Activated T-cell treated with anti-CD3 and anti-CD28 coated beads, Interleukin-2, amount 50 U/mL, for 4 hours (primary cell): ENCODE measurements around the gene RNASE8. TPM values are rescaled to one million over a fixed set of nuclear protein-coding genes. Genes with fewer than 3 reads are reported as not detected.

ENCODE experiments used
- ATAC-seq, 2 donors: fragments of 200-7000 bp; cut with Tn5 transposase; one replicate each; pipeline ENCODE4 v1.10.0; 2021
- DNase-seq: peaks from one replicate; pipeline ENCODE4 v3.0.0-alpha.2; 2020
- H3K27me3 Mint-ChIP-seq: one replicate; pipeline ENCODE4 v1.8.0; 2021; ENCODE audit warnings: low read depth, mixed read lengths
- H3K36me3 Mint-ChIP-seq: one replicate; pipeline ENCODE4 v1.8.0; 2022; ENCODE audit warnings: mixed read lengths; ENCODE audit not compliant: insufficient read depth
- H3K4me1 Mint-ChIP-seq: one replicate; pipeline ENCODE4 v1.8.0; 2021; ENCODE audit warnings: low read depth, mixed read lengths
- H3K4me3 Mint-ChIP-seq: one replicate; pipeline ENCODE4 v1.8.0; 2021; ENCODE audit warnings: mild to moderate bottlenecking, moderate library complexity, mixed read lengths
- H3K9me3 Mint-ChIP-seq: one replicate; pipeline ENCODE4 v1.8.0; 2021; ENCODE audit warnings: mixed read lengths
- total RNA-seq, 3 donors: library from RNA; stranded (reverse); gene quantifications; one replicate each; pipeline ENCODE4 v1.2.1, GENCODE V29; 2021

The RNASE8 gene
- total RNA-seq, 3 donors from 2014 or later, result not detected

- peaks cover 2% of the 10 kb centered on the region for H3K27me3 Mint-ChIP-seq
- no peak for DNase-seq
- peaks cover 33% of the 10 kb centered on the region for H3K4me1 Mint-ChIP-seq
- H3K4me3 Mint-ChIP-seq, result peak overlapping the region; percentile 80
- ATAC-seq, result no peak
- H3K9me3 Mint-ChIP-seq, result no peaks in the 10 kb centered on the region
- H3K36me3 Mint-ChIP-seq, result no peaks in the 10 kb centered on the region
Measured at GRCh38 chr14:21102521-21103410, 45.1 kb downstream of the RNASE8 start.

- H3K9me3 Mint-ChIP-seq, result no peaks in the 10 kb centered on the region
- no peaks in the 10 kb centered on the region for H3K36me3 Mint-ChIP-seq
- peak overlapping the region; percentile 80 for H3K4me3 Mint-ChIP-seq
- ATAC-seq (no peak), DNase-seq (no peak)
- H3K27me3 Mint-ChIP-seq, result peaks cover 2% of the 10 kb centered on the region
- H3K4me1 Mint-ChIP-seq, result peaks cover 33% of the 10 kb centered on the region
Measured at GRCh38 chr14:21103411-21103709, 45.7 kb downstream of the RNASE8 start.

- no peaks in the 10 kb centered on the region for H3K36me3 Mint-ChIP-seq
- peak overlapping the region; percentile 80 for H3K4me3 Mint-ChIP-seq
- DNase-seq (peak; percentile 90), ATAC-seq (peak; percentile 90 to 91)
- peaks cover 2% of the 10 kb centered on the region for H3K27me3 Mint-ChIP-seq
- H3K4me1 Mint-ChIP-seq, result peaks cover 30% of the 10 kb centered on the region
- no peaks in the 10 kb centered on the region for H3K9me3 Mint-ChIP-seq
Measured at GRCh38 chr14:21103710-21104447, 46.3 kb downstream of the RNASE8 start.

- Mint-ChIP-seq H3K36me3 (no peaks in the 10 kb centered on the region), H3K4me3 (peak overlapping the region; percentile 80), H3K4me1 (peaks cover 24% of the 10 kb centered on the region), H3K9me3 (no peaks in the 10 kb centered on the region), H3K27me3 (peaks cover 2% of the 10 kb centered on the region)
- ATAC-seq, result peak; percentile 55 to 58
- DNase-seq, result peak; percentile 52
Measured at GRCh38 chr14:21104448-21105060, 46.9 kb downstream of the RNASE8 start.

GRCh38 chr14:21105095-21105494, 47.5 kb downstream of the RNASE8 start:
- ATAC-seq, result no peak
- Mint-ChIP-seq H3K36me3 (no peaks in the 10 kb centered on the region), H3K4me1 (peaks cover 23% of the 10 kb centered on the region), H3K4me3 (peak overlapping the region; percentile 80), H3K9me3 (no peaks in the 10 kb centered on the region), H3K27me3 (peaks cover 2% of the 10 kb centered on the region)
- DNase-seq, result no peak

- ATAC-seq, result no peak
- Mint-ChIP-seq H3K4me3 (no peak overlapping the region), H3K36me3 (no peaks in the 10 kb centered on the region), H3K9me3 (no peaks in the 10 kb centered on the region), H3K4me1 (peaks cover 23% of the 10 kb centered on the region), H3K27me3 (no peaks in the 10 kb centered on the region)
- no peak for DNase-seq
Measured at GRCh38 chr14:21106176-21106497, 48.5 kb downstream of the RNASE8 start.

GRCh38 chr14:21106498-21107282, 49.1 kb downstream of the RNASE8 start:
- no peak for ATAC-seq
- H3K4me3 Mint-ChIP-seq, result no peak overlapping the region
- no peaks in the 10 kb centered on the region for H3K9me3 Mint-ChIP-seq
- no peaks in the 10 kb centered on the region for H3K36me3 Mint-ChIP-seq
- peaks cover 23% of the 10 kb centered on the region for H3K4me1 Mint-ChIP-seq
- H3K27me3 Mint-ChIP-seq, result no peaks in the 10 kb centered on the region
- peak; percentile 72 for DNase-seq

GRCh38 chr14:21107283-21107800, 49.7 kb downstream of the RNASE8 start:
- H3K36me3 Mint-ChIP-seq, result no peaks in the 10 kb centered on the region

More at GRCh38 chr14:21107283-21107800, 49.7 kb downstream of the RNASE8 start:
- Mint-ChIP-seq H3K4me3 (no peak overlapping the region), H3K9me3 (no peaks in the 10 kb centered on the region), H3K4me1 (peaks cover 20% of the 10 kb centered on the region), H3K27me3 (no peaks in the 10 kb centered on the region)
- DNase-seq (no peak), ATAC-seq (no peak)

Other genes starting within 250 kb of the RNASE8 start
- not detected for gene RNASE3, start 166.4 kb upstream of the RNASE8 start, total RNA-seq
- not detected for gene RNASE2, start 102.3 kb upstream of the RNASE8 start, total RNA-seq
- gene METTL17, start 67.8 kb upstream of the RNASE8 start, total RNA-seq, result 100 to 1,000 TPM in 2 of 3 donors, 10 to 100 TPM in 1; 99.4 to 110 (median 105) TPM
- under 1 TPM in 1 of 3 donors, not detected in 2; 0.53 TPM for gene SLC39A2, start 58.5 kb upstream of the RNASE8 start, total RNA-seq
- 1 to 10 TPM; 2.8 to 5.3 (median 3.5) TPM for gene NDRG2, start 32.8 kb upstream of the RNASE8 start, total RNA-seq
- not detected for gene TPPP2, start 27.6 kb upstream of the RNASE8 start, total RNA-seq
- not detected for gene RNASE13, start 23.0 kb upstream of the RNASE8 start, total RNA-seq
- gene RNASE7, start 15.5 kb upstream of the RNASE8 start, total RNA-seq, result not detected
- under 1 TPM; 0.11 to 0.35 (median 0.23) TPM for gene ARHGEF40, start 12.5 kb downstream of the RNASE8 start, total RNA-seq
- 1 to 10 TPM; 5.5 to 7.0 (median 6.5) TPM for gene ZNF219, start 40.8 kb downstream of the RNASE8 start, total RNA-seq
- gene TMEM253, start 43.2 kb downstream of the RNASE8 start, total RNA-seq, result not detected
- not detected for gene OR5AU1, start 98.2 kb downstream of the RNASE8 start, total RNA-seq
- 1,000 to 10,000 TPM; 1,181 to 1,256 (median 1,185) TPM for gene HNRNPC, start 211.6 kb downstream of the RNASE8 start, total RNA-seq
- gene RPGRIP1, start 222.3 kb downstream of the RNASE8 start, total RNA-seq, result under 1 TPM in 2 of 3 donors, not detected in 1; 0.08 to 0.35 TPM